GM18508 (cell line): ENCODE data around the gene MEP1A.

Experiments
- ATAC-seq: cut with Tn5 transposase; IDR thresholded peaks from one replicate; pipeline ENCODE4 v1.9.1; 2021; ENCODE audit warnings: moderate number of reproducible peaks; ENCODE audit not compliant: insufficient read depth, unreplicated experiment

MEP1A gene

GRCh38 chr6:46888578-46888977 is 95.4 kb downstream of the MEP1A start:
- no peak for ATAC-seq
